Hematopoietic multipotent progenitor cell treated with erythropoietin and hydrocortisone succinate and interleukin-3 and kit ligand, for 4 days (in vitro differentiated cells): ENCODE measurements around the gene TIMM44.
A peak's percentile ranks its signal among the peaks of the same experiment; 100 is the strongest.

Experiments
- DNase-seq: peaks from one replicate; pipeline ENCODE4 v3.0.0-alpha.2; 2015

The TIMM44 gene

GRCh38 chr19:7912697-7913564 lies 30.5 kb downstream of the TIMM44 start:
- DNase-seq, result no peak

- no peak for DNase-seq
These were observed 31.2 kb downstream of the TIMM44 start for GRCh38 chr19:7912144-7912696.

DNA sequence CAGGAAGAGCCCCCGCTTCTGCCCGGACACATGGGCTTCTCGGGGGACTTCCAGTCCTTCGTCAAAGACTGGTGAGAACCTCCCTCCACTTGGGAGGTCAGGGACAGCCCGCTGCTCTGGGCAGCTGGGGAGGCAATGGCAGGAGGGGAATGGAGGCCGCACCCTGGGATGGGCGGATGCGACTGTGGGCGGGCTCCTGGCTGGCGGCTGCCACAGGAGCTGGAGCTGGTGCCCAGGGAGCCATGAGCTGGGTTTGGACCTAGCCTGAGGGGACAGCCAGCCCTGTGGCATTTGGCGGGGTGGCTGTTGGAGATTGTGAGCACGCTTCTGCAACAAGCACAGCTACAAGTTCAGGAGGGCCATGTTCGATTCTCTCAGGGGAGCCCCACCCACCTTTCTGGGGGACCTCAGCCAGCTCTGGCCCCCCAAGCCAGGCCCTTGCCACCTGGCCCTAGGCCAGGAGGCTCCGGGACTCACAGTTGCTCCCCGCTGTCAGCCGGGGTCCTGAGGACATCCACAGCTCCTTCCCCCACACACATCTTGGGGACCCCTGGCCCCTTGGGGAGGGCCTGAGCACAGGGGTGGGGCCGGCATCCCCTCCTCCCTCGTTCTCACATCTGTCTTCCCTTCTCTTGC lies 31.8 kb downstream of the TIMM44 start:
- no peak for DNase-seq

DNA sequence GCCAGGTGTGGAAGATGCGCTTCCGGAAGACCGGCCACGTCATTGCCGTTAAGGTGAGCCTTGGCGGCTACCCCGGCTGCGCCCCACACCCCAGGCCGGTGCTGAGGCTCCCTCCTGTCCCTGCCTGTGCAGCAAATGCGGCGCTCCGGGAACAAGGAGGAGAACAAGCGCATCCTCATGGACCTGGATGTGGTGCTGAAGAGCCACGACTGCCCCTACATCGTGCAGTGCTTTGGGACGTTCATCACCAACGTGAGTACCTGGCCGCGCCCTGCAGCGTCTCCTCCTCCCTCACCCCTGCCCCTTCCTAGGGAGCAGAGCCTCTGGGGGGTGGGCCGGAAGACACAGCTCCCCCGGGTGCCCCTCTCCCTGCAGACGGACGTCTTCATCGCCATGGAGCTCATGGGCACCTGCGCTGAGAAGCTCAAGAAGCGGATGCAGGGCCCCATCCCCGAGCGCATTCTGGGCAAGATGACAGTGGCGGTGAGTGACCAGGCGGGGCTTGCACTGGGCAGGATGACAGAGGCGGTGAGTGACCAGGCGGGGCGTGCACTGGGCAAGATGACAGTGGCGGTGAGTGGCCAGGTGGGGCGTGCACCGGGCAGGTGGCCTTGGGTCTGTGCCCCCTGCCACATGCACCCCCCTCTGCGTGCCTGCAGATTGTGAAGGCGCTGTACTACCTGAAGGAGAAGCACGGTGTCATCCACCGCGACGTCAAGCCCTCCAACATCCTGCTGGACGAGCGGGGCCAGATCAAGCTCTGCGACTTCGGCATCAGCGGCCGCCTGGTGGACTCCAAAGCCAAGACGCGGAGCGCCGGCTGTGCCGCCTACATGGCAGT lies 32.9 kb downstream of the TIMM44 start:
- no peak for DNase-seq

GRCh38 chr19:7909471-7910067 lies 33.9 kb downstream of the TIMM44 start:
- no peak for DNase-seq

DNA sequence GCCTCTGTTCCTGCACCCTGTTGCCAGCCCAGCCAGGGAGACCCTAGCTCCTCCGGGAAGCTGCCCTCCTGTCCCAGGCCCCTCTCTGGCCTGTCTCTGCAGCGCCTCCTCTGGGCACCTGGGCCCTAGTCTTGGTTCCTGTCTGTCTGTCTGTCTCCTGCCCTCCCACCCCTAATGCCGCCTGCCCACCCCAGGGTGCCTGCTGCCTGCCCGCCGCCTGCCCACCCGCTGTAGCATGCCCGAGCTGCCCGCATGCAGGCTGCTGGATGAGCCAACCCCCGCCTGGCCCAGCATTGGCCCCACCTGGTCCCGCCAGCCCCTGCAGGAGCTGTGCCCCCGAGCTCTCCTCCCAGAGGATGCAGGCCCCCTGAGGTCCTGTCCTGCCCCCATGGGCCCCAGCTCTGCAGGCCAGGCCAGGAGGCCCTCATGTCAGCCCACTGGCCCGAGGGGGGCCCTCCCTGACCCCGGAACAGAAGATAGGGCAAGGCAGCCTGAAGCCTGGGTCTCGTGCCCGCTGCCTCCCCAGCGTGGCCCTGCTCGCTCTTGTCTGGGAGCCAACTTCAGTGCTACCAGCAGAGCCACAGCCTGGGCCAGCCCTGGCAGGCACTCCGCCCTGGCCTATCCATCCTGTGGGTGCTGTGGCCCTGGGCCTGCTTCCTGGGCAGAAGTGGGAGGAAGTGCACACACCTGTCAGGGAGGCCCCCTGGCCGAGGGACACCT lies 34.6 kb downstream of the TIMM44 start:
- DNase-seq, result no peak

GRCh38 chr19:7908078-7908699 lies 35.3 kb downstream of the TIMM44 start:
- no peak for DNase-seq

DNA sequence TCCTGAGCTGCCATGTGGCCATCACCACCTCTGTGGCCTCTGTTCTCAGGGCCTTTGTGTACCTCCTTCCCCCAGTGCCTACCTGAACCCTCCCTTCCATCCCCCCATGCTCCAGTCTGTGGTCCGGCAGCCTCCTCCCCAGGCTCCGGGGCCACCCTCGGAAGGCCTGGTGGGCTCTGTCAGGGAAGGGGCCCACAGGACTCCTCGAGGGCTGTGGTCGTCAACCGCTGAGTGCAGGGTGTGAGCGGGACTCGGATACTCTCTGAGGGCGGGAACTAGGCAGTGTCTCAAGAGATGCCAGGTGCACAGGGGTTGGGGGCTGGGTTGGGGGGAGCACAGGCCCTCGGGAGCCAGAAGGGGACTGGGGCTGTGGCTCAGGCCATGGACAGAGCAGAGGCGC lies 35.9 kb downstream of the TIMM44 start:
- no peak for DNase-seq

DNA sequence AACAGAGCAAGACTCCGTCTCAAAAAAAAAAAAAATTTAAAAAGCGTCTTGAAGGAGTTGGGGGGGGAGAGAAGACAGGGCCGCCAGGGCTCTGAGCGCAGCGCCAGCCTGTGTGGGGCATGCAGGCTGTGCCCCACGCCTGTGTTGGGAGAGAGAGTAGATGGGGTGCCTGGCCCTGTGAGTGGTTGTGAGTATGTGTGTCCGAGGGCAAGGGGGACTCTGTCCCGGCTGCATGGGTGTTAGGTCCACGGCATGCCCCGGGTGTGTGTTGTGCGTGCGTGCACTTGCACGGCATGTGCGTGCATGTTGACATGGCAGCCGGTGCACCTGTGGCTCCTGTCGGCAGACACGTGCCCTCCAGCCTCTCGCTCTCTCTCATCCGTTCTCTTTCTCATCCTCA lies 36.3 kb downstream of the TIMM44 start:
- DNase-seq, result no peak

GRCh38 chr19:7905859-7906258 lies 37.6 kb downstream of the TIMM44 start:
- DNase-seq, result no peak

GRCh38 chr19:7905268-7905667 lies 38.2 kb downstream of the TIMM44 start:
- DNase-seq, result no peak

- DNase-seq, result peak; percentile 44
These were observed 39.1 kb downstream of the TIMM44 start for GRCh38 chr19:7904074-7905020.

DNA sequence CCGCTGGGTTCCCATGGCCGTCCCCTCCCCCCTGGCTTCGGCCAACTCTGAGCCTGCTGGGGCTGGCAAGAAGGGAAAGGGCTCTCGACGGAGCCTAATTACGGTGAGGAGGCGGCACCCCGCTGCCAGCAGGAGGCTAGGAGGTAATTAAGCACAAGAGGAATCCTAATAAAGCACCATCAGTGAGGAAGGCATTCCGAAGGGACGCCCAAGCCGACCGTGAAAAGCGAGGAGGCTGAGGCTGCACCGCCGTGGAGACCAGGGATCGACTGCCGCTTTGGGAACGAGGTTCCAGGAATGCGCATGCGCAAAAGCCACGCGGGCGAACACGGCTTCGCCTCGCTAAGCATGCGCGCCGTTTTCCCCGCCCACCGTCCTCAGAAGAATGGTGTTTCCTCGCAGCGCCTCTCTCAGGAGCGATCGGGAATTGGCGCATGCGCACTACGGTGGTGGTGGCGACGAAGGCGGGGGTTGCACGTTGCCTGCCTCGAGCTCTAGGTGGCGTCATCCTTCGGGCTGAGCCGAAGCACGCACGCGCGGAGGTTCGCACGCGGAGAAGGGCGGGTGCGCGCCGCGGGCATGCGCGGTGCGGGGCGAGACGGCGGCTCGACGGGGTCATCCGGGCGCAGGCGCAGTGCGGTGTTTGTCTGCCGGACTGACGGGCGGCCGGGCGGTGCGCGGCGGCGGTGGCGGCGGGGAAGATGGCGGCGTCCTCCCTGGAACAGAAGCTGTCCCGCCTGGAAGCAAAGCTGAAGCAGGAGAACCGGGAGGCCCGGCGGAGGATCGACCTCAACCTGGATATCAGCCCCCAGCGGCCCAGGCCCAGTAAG lies 40.0 kb downstream of the TIMM44 start, which contains the start of gene MAP2K7:
MAP2K7 (plus strand) TSS at position 634 of the 830 bp plus-strand sequence; CDS start at position 702, 68 bp downstream.
- DNase-seq, result peak; percentile 100

DNA sequence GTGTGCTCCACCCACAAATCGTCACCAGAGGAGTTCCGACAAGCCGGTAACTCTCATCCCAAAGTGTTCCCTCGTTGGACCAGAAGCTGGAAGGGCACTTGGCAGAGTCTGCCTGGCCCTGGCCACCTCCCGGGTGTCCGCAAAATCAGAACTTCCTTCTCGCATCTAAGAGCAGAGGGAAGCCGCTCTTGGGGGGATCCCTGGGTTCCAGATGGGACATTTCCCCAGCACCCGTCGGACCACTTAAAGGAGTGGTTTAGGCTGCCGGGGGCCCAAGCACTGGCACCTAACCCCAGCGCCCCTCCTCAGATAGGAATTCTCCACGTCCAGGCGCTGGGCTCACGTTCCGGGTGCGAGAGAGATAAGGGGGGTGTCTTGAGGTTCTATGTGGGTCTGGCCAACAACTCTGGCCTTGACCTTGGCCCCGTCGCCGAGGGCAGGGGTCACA lies 40.6 kb downstream of the TIMM44 start:
- DNase-seq, result no peak

- no peak for DNase-seq
These were observed 42.1 kb downstream of the TIMM44 start for GRCh38 chr19:7901337-7901736.

- no peak for DNase-seq
These were observed 42.5 kb downstream of the TIMM44 start for GRCh38 chr19:7900931-7901330.

DNA sequence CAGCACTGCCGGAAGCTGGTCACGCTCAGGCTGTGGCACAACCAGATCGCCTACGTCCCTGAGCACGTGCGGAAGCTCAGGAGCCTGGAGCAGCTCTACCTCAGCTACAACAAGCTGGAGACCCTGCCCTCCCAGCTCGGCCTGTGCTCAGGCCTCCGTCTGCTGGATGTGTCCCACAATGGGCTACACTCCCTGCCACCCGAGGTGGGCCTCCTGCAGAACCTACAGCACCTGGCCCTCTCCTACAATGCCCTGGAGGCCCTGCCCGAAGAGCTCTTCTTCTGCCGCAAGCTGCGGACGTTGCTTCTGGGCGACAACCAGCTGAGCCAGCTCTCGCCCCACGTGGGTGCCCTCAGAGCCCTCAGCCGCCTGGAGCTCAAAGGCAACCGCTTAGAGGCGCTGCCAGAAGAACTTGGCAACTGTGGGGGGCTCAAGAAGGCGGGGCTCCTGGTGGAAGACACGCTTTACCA lies 43.0 kb downstream of the TIMM44 start:
- no peak for DNase-seq

- DNase-seq, result no peak
These were observed 43.6 kb downstream of the TIMM44 start for GRCh38 chr19:7899751-7900378.

DNA sequence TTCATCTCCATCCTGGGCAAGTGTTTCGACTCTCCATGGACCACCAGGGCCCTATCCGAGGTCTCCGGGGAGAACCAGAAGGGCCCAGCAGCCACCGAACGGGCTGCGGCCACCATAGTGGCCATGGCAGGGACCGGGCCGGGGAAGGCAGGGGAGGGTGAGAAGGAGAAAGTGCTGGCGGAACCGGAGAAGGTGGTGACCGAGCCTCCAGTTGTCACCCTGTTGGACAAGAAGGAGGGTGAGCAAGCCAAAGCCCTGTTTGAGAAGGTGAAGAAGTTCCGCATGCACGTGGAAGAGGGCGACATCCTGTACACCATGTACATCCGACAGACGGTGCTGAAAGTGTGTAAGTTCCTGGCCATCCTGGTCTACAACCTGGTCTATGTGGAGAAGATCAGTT lies 44.5 kb downstream of the TIMM44 start:
- no peak for DNase-seq
